IMR-90 (cell line): ENCODE results near the gene RIPOR3. TPM values are rescaled to one million over a fixed set of nuclear protein-coding genes. Genes with fewer than 3 reads are reported as not detected.

Experiments
- ATAC-seq: fragments of 200-7000 bp; cut with Tn5 transposase; 2 replicates; pipeline ENCODE4 v1.9.1; 2020; ENCODE audit warnings: low read depth, mild to moderate bottlenecking, moderate library complexity
- BruUV-seq: library from RNA; stranded (reverse); fragments of 400-500 nt; replicated peaks from 2 replicates; lab custom pipeline; 2021; lab: Mats Ljungman, UMichigan
- CTCF ChIA-PET: fragments of 300-600 bp; formaldehyde crosslinking; extraction: SDS; loops from one replicate; lab custom pipeline; 2021; ENCODE audit warnings: antibody characterized with exemption; lab: Yijun Ruan, JAX
- POLR2A ChIA-PET: fragments of 300-600 bp; sonication (Branson Sonifier 250); formaldehyde crosslinking; loops from one replicate; lab custom pipeline; 2022; ENCODE audit warnings: antibody characterized with exemption; ENCODE audit not compliant: unreplicated experiment; lab: Charles Lee
- DNase-seq: peaks from one replicate; pipeline ENCODE4 v3.0.0; 2013
- H2AFZ ChIP-seq: replicated peaks from 2 replicates; pipeline ENCODE3; 2013; ENCODE audit warnings: low read length, mild to moderate bottlenecking; ENCODE audit not compliant: poor library complexity
- H2AK5ac ChIP-seq: 2 replicates; pipeline ENCODE4 v1.6.1; 2013; ENCODE audit warnings: low read depth, low read length, inconsistent platforms
- H2AK9ac ChIP-seq: replicated peaks from 2 replicates; pipeline ENCODE3; 2013; ENCODE audit warnings: mild to moderate bottlenecking, low read depth, low read length, moderate library complexity; ENCODE audit not compliant: poor library complexity
- H2BK120ac ChIP-seq: 2 replicates; pipeline ENCODE4 v1.6.1; 2013; ENCODE audit warnings: low read depth, low read length, inconsistent platforms
- H2BK15ac ChIP-seq: 3 replicates; pipeline ENCODE4 v1.6.1; 2013; ENCODE audit warnings: low read depth, low read length, inconsistent platforms
- H2BK20ac ChIP-seq: 2 replicates; pipeline ENCODE4 v1.6.1; 2013; ENCODE audit warnings: low read depth, mild to moderate bottlenecking, inconsistent platforms, low read length, moderate library complexity
- H2BK5ac ChIP-seq: 2 replicates; pipeline ENCODE4 v1.6.1; 2013; ENCODE audit warnings: mild to moderate bottlenecking, low read depth, low read length, inconsistent platforms; ENCODE audit not compliant: poor library complexity, severe bottlenecking
- H3K14ac ChIP-seq: replicated peaks from 2 replicates; pipeline ENCODE4 v1.6.1; 2013; ENCODE audit warnings: low read depth, low read length, inconsistent platforms
- H3K18ac ChIP-seq: 2 replicates; pipeline ENCODE4 v1.6.1; 2013; ENCODE audit warnings: low read depth, low read length, control low read depth
- H3K23ac ChIP-seq: 2 replicates; pipeline ENCODE4 v1.6.1; 2013; ENCODE audit warnings: low read depth, low read length, inconsistent platforms
- H3K27ac ChIP-seq: 2 replicates; pipeline ENCODE4 v1.5.1; 2013; ENCODE audit warnings: mild to moderate bottlenecking, control low read depth, low read length; ENCODE audit not compliant: insufficient read depth
- H3K27me3 ChIP-seq: 2 replicates; pipeline ENCODE4 v1.6.1; 2013; ENCODE audit warnings: low read length; ENCODE audit not compliant: control insufficient read depth, insufficient read depth
- H3K36me3 ChIP-seq: 2 replicates; pipeline ENCODE4 v1.6.1; 2013; ENCODE audit warnings: low read length, mixed read lengths; ENCODE audit not compliant: control insufficient read depth, insufficient read depth
- H3K4ac ChIP-seq: 2 replicates; pipeline ENCODE4 v1.6.1; 2013; ENCODE audit warnings: low read depth, low read length, inconsistent platforms
- H3K4me1 ChIP-seq: 2 replicates; pipeline ENCODE4 v1.6.1; 2013; ENCODE audit warnings: low read length, mixed read lengths; ENCODE audit not compliant: control insufficient read depth, insufficient read depth
- H3K4me2 ChIP-seq: 2 replicates; pipeline ENCODE4 v1.6.1; 2013; ENCODE audit warnings: low read depth, mild to moderate bottlenecking, control low read depth, low read length, moderate library complexity
- H3K4me3 ChIP-seq: 2 replicates; pipeline ENCODE4 v1.5.1; 2013; ENCODE audit warnings: low read depth, mild to moderate bottlenecking, control low read depth, low read length, moderate library complexity; ENCODE audit not compliant: insufficient read depth
- H3K56ac ChIP-seq: 2 replicates; pipeline ENCODE4 v1.6.1; 2013; ENCODE audit warnings: low read length, inconsistent platforms; ENCODE audit not compliant: insufficient read depth; ENCODE audit errors: extremely low read depth
- H3K79me1 ChIP-seq, 2 experiments: 2 replicates each; pipeline ENCODE4 v1.6.1; 2013; ENCODE audit warnings: low read length in 2 of 2, inconsistent platforms in 1 of 2, low read depth in 1 of 2
- H3K9ac ChIP-seq: 2 replicates; pipeline ENCODE4 v1.6.1; 2013; ENCODE audit warnings: low read depth, low read length, control low read depth
- H3K9me1 ChIP-seq: 2 replicates; pipeline ENCODE4 v1.6.1; 2013; ENCODE audit warnings: low read length, inconsistent platforms; ENCODE audit not compliant: insufficient read depth
- H3K9me3 ChIP-seq: 2 replicates; pipeline ENCODE4 v1.6.1; 2013; ENCODE audit warnings: low read length; ENCODE audit not compliant: control insufficient read depth, insufficient read depth
- H4K20me1 ChIP-seq: 2 replicates; pipeline ENCODE4 v1.6.1; 2013; ENCODE audit warnings: low read length, inconsistent platforms; ENCODE audit not compliant: insufficient read depth
- H4K5ac ChIP-seq: 2 replicates; pipeline ENCODE4 v1.6.1; 2013; ENCODE audit warnings: mild to moderate bottlenecking, low read depth, low read length, control low read depth
- H4K8ac ChIP-seq, 2 experiments: 2 replicates each; pipeline ENCODE4 v1.6.1; 2013; ENCODE audit warnings: low read depth in 2 of 2, low read length in 2 of 2, control low read depth in 1 of 2, inconsistent platforms in 1 of 2
- H4K91ac ChIP-seq: 2 replicates; pipeline ENCODE4 v1.6.1; 2013; ENCODE audit warnings: low read depth, low read length, inconsistent platforms; ENCODE audit not compliant: insufficient read depth
- BHLHE40 ChIP-seq: fragments of 150-350 bp; IDR thresholded peaks from 2 replicates; pipeline ENCODE4 v1.6.1; 2016; ENCODE audit warnings: mild to moderate bottlenecking, low read depth, low read length
- CEBPB ChIP-seq: IDR thresholded peaks from 2 replicates; pipeline ENCODE4 v1.6.1; 2012; ENCODE audit warnings: low read depth, low read length, improper control_type of control experiment
- CHD1 ChIP-seq: IDR thresholded peaks from 2 replicates; pipeline ENCODE4 v1.6.1; 2012; ENCODE audit warnings: low read depth, low read length, improper control_type of control experiment
- CTCF ChIP-seq: conservative IDR thresholded peaks from 2 replicates; pipeline ENCODE4 v1.5.1; 2012; ENCODE audit warnings: mild to moderate bottlenecking, low read depth, low read length, improper control_type of control experiment
- MAFK ChIP-seq: IDR thresholded peaks from 2 replicates; pipeline ENCODE4 v1.6.1; 2012; ENCODE audit warnings: low read depth, low read length, improper control_type of control experiment
- MAZ ChIP-seq: IDR thresholded peaks from 2 replicates; pipeline ENCODE4 v1.6.1; 2012; ENCODE audit warnings: low read depth, mild to moderate bottlenecking, low read length, improper control_type of control experiment, moderate library complexity, borderline replicate concordance
- MXI1 ChIP-seq: IDR thresholded peaks from 2 replicates; pipeline ENCODE4 v1.6.1; 2012; ENCODE audit warnings: low read depth, mild to moderate bottlenecking, low read length, moderate library complexity, borderline replicate concordance
- NFE2L2 ChIP-seq: fragments of 150-350 bp; IDR thresholded peaks from 2 replicates; pipeline ENCODE4 v1.6.1; 2016; ENCODE audit warnings: low read depth, mild to moderate bottlenecking, low read length
- POLR2A ChIP-seq: IDR thresholded peaks from 2 replicates; pipeline ENCODE4 v1.6.1; 2012; ENCODE audit warnings: mild to moderate bottlenecking, low read depth, low read length
- RAD21 ChIP-seq: IDR thresholded peaks from 2 replicates; pipeline ENCODE4 v1.6.1; 2012; ENCODE audit warnings: low read length, improper control_type of control experiment
- RCOR1 ChIP-seq: IDR thresholded peaks from 2 replicates; pipeline ENCODE4 v1.6.1; 2012; ENCODE audit warnings: mild to moderate bottlenecking, low read length, improper control_type of control experiment; ENCODE audit not compliant: insufficient replicate concordance
- SMC3 ChIP-seq: fragments of 150-350 bp; IDR thresholded peaks from 2 replicates; pipeline ENCODE4 v1.6.1; 2016; ENCODE audit warnings: low read depth, mild to moderate bottlenecking, antibody characterized with exemption, low read length, moderate library complexity
- WGBS, 2 experiments: methylation state at CpG; one replicate each; pipeline versions ENCODE4 v1.1.5 to v1.1.7; 2013; ENCODE audit warnings: missing lambda C conversion rate in 2 of 2; ENCODE audit not compliant: insufficient read length in 1 of 2; ENCODE audit errors: extremely low coverage in 2 of 2; 5-methylcytosine and 5-hydroxymethylcytosine counted together
- dilution Hi-C: fragments of 300-500 bp; cut with HindIII; formaldehyde crosslinking; loops from one replicate; pipeline ENCODE4 v1.14.3; 2018; ENCODE audit warnings: low sequenced_read_pairs; ENCODE audit not compliant: unreplicated experiment
- in situ Hi-C: fragments of 300-500 bp; cut with MboI; formaldehyde crosslinking; loops from 3 replicates; pipeline ENCODE4 v1.14.3; 2019; ENCODE audit warnings: low sequenced_read_pairs, inconsistent platforms, mixed read lengths
- intact Hi-C: fragments of 100-400 bp; cut with micrococcal nuclease; formaldehyde crosslinking; loops from 2 replicates; pipeline ENCODE4 v1.10.0; 2022
- polyA plus RNA-seq, 3 experiments: library from polyadenylated mRNA; depleted of rRNA; stranded (reverse); fragments of >200 nt; gene quantifications; 2 replicates each; pipeline ENCODE4 v1.2.3, GENCODE V29; 2012; ENCODE audit warnings: low replicate concordance in 1 of 3
- total RNA-seq: library from RNA; depleted of rRNA; stranded (reverse); fragments of >200 nt; gene quantifications from 2 replicates; pipeline ENCODE4 v1.2.3, GENCODE V29; 2012

RIPOR3 gene
- total and polyA plus RNA-seq, 2 of the 4 experiments (the other 2 are of a cell fraction): 0.54 to 1.7 TPM

GRCh38 chr20:50683570-50683969 is 7.8 kb downstream of the RIPOR3 start:
- Histone ChIP-seq H2BK15ac (no peak overlapping the region), H3K18ac (no peak overlapping the region), H2BK20ac (no peak overlapping the region), H2BK120ac (no peak overlapping the region), H3K14ac (no peak overlapping the region), H3K4me2 (no peak overlapping the region), H4K8ac (no peak overlapping the region), H3K36me3 (no peaks in the 10 kb centered on the region), H3K4ac (no peak overlapping the region), H4K20me1 (0 out of 2 replicates have a peak, but pooled peaks cover 3% of the 10 kb centered on the region), H4K5ac (no peak overlapping the region), H3K27me3 (no peaks in the 10 kb centered on the region), H2AFZ (no peak overlapping the region), H2AK5ac (no peak overlapping the region), H3K79me1 (0 out of 4 replicates have a peak, but pooled peaks cover 0 to 3% of the 10 kb centered on the region in 2 experiments), H2BK5ac (no peak overlapping the region), H4K91ac (no peak overlapping the region), H3K9me1 (peaks cover 8% of the 10 kb centered on the region), H3K56ac (no peak overlapping the region), H3K9me3 (no peaks in the 10 kb centered on the region), H3K27ac (no peak overlapping the region), H2AK9ac (no peak overlapping the region), H3K23ac (no peak overlapping the region), H3K4me1 (peaks cover 7% of the 10 kb centered on the region; the same call in 1 of the 2 replicates), H3K9ac (no peak overlapping the region), H3K4me3 (no peak overlapping the region)
- WGBS, 2 experiments: 90% methylated on average over 4 of the region's 6 CpGs; no CpG with 5 or more reads in 1 of the 2 experiments
- no TSS peak for BruUV-seq
- in situ Hi-C loops: no loop called here
- no peak for ATAC-seq
- dilution Hi-C loops: no loop called here
- no peak for DNase-seq
- intact Hi-C loops: no loop called here
- CTCF ChIA-PET: no interaction called here
- TF ChIP-seq CTCF (no peak), SMC3 (no peak), MAFK (no peak), MXI1 (no peak), NFE2L2 (no peak), BHLHE40 (no peak), RAD21 (no peak), CHD1 (no peak), RCOR1 (no peak), POLR2A (no peak), MAZ (no peak), CEBPB (no peak)
- POLR2A ChIA-PET: no interaction called here
